ENCODE results near the gene TMEM214.
A peak's percentile ranks its signal among the peaks of the same experiment; 100 is the strongest.

The TMEM214 gene

GRCh38 chr2:27084297-27085061, 51.7 kb downstream of the TMEM214 start:
- H3K27me3 ChIP-seq (ENCODE audit: insufficient read depth, poor library complexity, severe bottlenecking): no peaks in the 10 kb centered on the region
- no peak for TF ChIP-seq CTCF (IDR thresholded peaks at IDR 0.05; ENCODE audit: poor library complexity, severe bottlenecking)
- peaks cover 4% of the 10 kb centered on the region for H3K4me1 ChIP-seq (ENCODE audit: insufficient read depth, poor library complexity, severe bottlenecking)
- no peaks in the 10 kb centered on the region for H3K36me3 ChIP-seq (ENCODE audit: low read depth)
- no peak for ATAC-seq (ENCODE audit: low read depth)
- H3K4me3 ChIP-seq (ENCODE audit: severe bottlenecking): no peak overlapping the region
- no peaks in the 10 kb centered on the region for H3K9me3 ChIP-seq (ENCODE audit: severe bottlenecking)
- H3K27ac ChIP-seq (ENCODE audit: poor library complexity, severe bottlenecking): no peak overlapping the region
- no peak for DNase-seq (ENCODE audit: low spot score)

DNA sequence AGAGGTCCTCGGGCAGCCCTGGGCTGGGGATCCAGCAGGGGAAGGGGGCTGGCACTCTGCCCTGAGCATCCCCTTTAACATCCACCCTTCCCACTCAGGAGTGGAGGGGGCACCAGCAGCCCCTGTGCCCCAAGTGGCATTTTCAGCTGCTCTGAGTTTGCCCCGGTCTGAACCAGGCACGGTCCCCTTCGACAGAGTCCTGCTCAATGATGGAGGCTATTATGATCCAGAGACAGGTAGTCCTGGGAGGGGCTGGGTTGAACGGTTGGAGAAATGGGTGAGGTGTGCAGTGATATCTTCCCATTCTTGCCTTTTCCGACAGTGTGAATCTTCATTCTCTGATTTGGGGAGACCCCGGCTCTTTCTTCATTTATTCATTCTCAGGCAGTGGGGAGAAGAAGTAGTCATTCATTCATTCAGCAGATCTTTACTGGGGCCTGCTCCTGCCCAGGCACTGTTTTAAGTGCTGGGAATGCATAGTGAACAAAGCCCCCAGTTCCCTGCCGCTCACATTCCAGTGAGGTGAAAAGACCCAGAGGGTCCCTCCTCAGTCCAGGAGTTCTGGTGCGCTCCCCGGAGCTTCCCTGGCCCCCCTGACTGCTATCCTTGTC, 52.4 kb downstream of the TMEM214 start:
- no peaks in the 10 kb centered on the region for H3K27me3 ChIP-seq (ENCODE audit: insufficient read depth, poor library complexity, severe bottlenecking)
- TF ChIP-seq CTCF (IDR thresholded peaks at IDR 0.05; ENCODE audit: poor library complexity, severe bottlenecking): no peak
- peaks cover 4% of the 10 kb centered on the region for H3K4me1 ChIP-seq (ENCODE audit: insufficient read depth, poor library complexity, severe bottlenecking)
- peak overlapping the region; percentile 53 for H3K4me3 ChIP-seq (ENCODE audit: severe bottlenecking)
- H3K36me3 ChIP-seq (ENCODE audit: low read depth): no peaks in the 10 kb centered on the region
- DNase-seq (ENCODE audit: low spot score): no peak
- no peak for ATAC-seq (ENCODE audit: low read depth)
- H3K27ac ChIP-seq (ENCODE audit: poor library complexity, severe bottlenecking): peak overlapping the region; percentile 47
- H3K9me3 ChIP-seq (ENCODE audit: severe bottlenecking): no peaks in the 10 kb centered on the region

GRCh38 chr2:27085673-27086089, 52.9 kb downstream of the TMEM214 start:
- Histone ChIP-seq H3K4me3 (ENCODE audit: severe bottlenecking) (peak overlapping the region; percentile 53), H3K36me3 (ENCODE audit: low read depth) (no peaks in the 10 kb centered on the region), H3K4me1 (ENCODE audit: insufficient read depth, poor library complexity, severe bottlenecking) (peaks cover 4% of the 10 kb centered on the region), H3K9me3 (ENCODE audit: severe bottlenecking) (no peaks in the 10 kb centered on the region), H3K27me3 (ENCODE audit: insufficient read depth, poor library complexity, severe bottlenecking) (no peaks in the 10 kb centered on the region), H3K27ac (ENCODE audit: poor library complexity, severe bottlenecking) (peak overlapping the region; percentile 47)
- DNase-seq (ENCODE audit: low spot score) (no peak), ATAC-seq (ENCODE audit: low read depth) (peak; percentile 24)
- TF ChIP-seq CTCF (IDR thresholded peaks at IDR 0.05; ENCODE audit: poor library complexity, severe bottlenecking): no peak

DNA sequence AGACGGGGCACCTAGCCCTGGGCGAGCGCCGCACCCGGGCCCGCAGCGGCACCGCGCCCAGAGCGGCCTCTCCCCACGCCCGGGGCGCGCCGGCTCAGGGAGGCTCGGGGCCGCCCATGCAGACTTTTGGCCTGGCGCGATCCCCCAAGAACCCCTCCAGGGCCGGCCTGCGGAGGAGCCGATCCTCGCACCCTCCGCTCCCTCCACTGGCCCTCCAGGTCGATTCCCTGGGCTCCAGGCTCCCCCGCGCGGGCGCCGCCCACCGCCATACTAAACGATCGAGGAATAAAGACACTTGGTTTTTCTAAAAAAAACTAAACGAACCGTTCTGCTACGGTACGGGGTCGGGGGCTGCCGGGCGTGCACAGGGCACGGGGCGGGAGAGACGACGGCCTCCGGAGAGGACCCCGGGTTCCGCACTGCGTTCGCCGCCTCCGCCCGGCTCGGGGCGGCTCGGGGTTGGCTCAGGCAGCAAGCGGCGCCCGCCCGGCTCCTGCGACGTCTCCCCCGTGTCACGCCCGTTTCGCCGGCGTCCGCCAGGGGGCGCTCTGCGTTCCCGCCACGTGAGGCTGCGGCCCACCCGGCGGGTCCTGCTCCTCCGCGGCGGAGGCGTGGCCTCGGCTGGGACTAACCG, 53.4 kb downstream of the TMEM214 start:
- peak overlapping the region; percentile 47 for H3K27ac ChIP-seq (ENCODE audit: poor library complexity, severe bottlenecking)

More for the DNA sequence above, 53.4 kb downstream of the TMEM214 start:
- H3K27me3 ChIP-seq (ENCODE audit: insufficient read depth, poor library complexity, severe bottlenecking): no peaks in the 10 kb centered on the region
- H3K4me3 ChIP-seq (ENCODE audit: severe bottlenecking): peak overlapping the region; percentile 53
- peak; percentile 96 for TF ChIP-seq CTCF (IDR thresholded peaks at IDR 0.05; ENCODE audit: poor library complexity, severe bottlenecking)
- no peaks in the 10 kb centered on the region for H3K9me3 ChIP-seq (ENCODE audit: severe bottlenecking)
- ATAC-seq (ENCODE audit: low read depth): peak; percentile 82
- H3K36me3 ChIP-seq (ENCODE audit: low read depth): no peaks in the 10 kb centered on the region
- H3K4me1 ChIP-seq (ENCODE audit: insufficient read depth, poor library complexity, severe bottlenecking): peaks cover 4% of the 10 kb centered on the region
- peak; percentile 90 for DNase-seq (ENCODE audit: low spot score)
